Mesodermal cell (in vitro differentiated cells): Measurements from ENCODE around the gene TRERF1.
A peak's percentile ranks its signal among the peaks of the same experiment; 100 is the strongest.

Experiments used
- H3K27ac ChIP-seq: 2 replicates; pipeline ENCODE4 v1.7.0; 2013; ENCODE audit warnings: mild to moderate bottlenecking, low read depth, low read length, moderate library complexity; ENCODE audit not compliant: severe bottlenecking
- H3K36me3 ChIP-seq: 2 replicates; pipeline ENCODE4 v1.7.1; 2013; ENCODE audit warnings: mild to moderate bottlenecking, low read length, moderate library complexity; ENCODE audit not compliant: control insufficient read depth, insufficient read depth
- H3K4me1 ChIP-seq: one replicate; pipeline ENCODE4 v1.7.1; 2013; ENCODE audit warnings: mild to moderate bottlenecking, low read length; ENCODE audit not compliant: insufficient read depth, control insufficient read depth, poor library complexity, severe bottlenecking
- H3K4me3 ChIP-seq: 2 replicates; pipeline ENCODE4 v1.7.0; 2013; ENCODE audit warnings: low read length, control low read depth, mild to moderate bottlenecking; ENCODE audit not compliant: insufficient read depth, poor library complexity, severe bottlenecking; ENCODE audit errors: extremely low read depth
- H3K9me3 ChIP-seq: 2 replicates; pipeline ENCODE4 v1.7.1; 2013; ENCODE audit warnings: mild to moderate bottlenecking, low read length, moderate library complexity; ENCODE audit not compliant: control insufficient read depth
- WGBS, 2 experiments: methylation state at CpG; one replicate each; pipeline ENCODE4 v1.1.5; 2013; ENCODE audit warnings: missing lambda C conversion rate in 2 of 2; ENCODE audit not compliant: insufficient coverage in 2 of 2; 5-methylcytosine and 5-hydroxymethylcytosine counted together

Gene TRERF1

GRCh38 chr6:42229506-42230119 is 222.1 kb downstream of the TRERF1 start:
- Histone ChIP-seq H3K36me3 (peaks cover 3% of the 10 kb centered on the region), H3K9me3 (no peaks in the 10 kb centered on the region), H3K4me3 (no peak overlapping the region), H3K4me1 (peaks cover 19% of the 10 kb centered on the region), H3K27ac (no peak overlapping the region)
- WGBS, 2 experiments = 84 to 100% methylated on average over 2 to 3 of the region's 6 CpGs

GRCh38 chr6:42228305-42228704 is 223.4 kb downstream of the TRERF1 start:
- Histone ChIP-seq H3K4me3 (no peak overlapping the region), H3K9me3 (no peaks in the 10 kb centered on the region), H3K27ac (no peak overlapping the region), H3K4me1 (peaks cover 23% of the 10 kb centered on the region), H3K36me3 (peaks cover 3% of the 10 kb centered on the region)
- WGBS, 2 experiments = 93 to 96% methylated on average over 11 to 14 of the region's 15 CpGs

- Histone ChIP-seq H3K4me1 (peaks cover 23% of the 10 kb centered on the region), H3K4me3 (no peak overlapping the region), H3K9me3 (no peaks in the 10 kb centered on the region), H3K27ac (no peak overlapping the region), H3K36me3 (peaks cover 3% of the 10 kb centered on the region)
- WGBS, 2 experiments = 84 to 92% methylated on average over 5 of the region's 9 CpGs
Measured at GRCh38 chr6:42227173-42227850, 224.4 kb downstream of the TRERF1 start.

GRCh38 chr6:42226645-42227143 is 225.0 kb downstream of the TRERF1 start:
- Histone ChIP-seq H3K27ac (peak overlapping the region; percentile 62), H3K4me3 (no peak overlapping the region), H3K4me1 (peaks cover 23% of the 10 kb centered on the region), H3K9me3 (no peaks in the 10 kb centered on the region), H3K36me3 (peaks cover 3% of the 10 kb centered on the region)
- 63 to 65% methylated on average over 7 of the region's 8 CpGs for WGBS, 2 experiments

- Histone ChIP-seq H3K27ac (peak overlapping the region; percentile 62), H3K9me3 (no peaks in the 10 kb centered on the region), H3K36me3 (peaks cover 3% of the 10 kb centered on the region), H3K4me1 (peaks cover 23% of the 10 kb centered on the region), H3K4me3 (no peak overlapping the region)
- 69 to 86% methylated on average over 1 to 2 of the region's 3 CpGs for WGBS, 2 experiments
Measured at GRCh38 chr6:42226161-42226611, 225.5 kb downstream of the TRERF1 start.

GRCh38 chr6:42225419-42225818 is 226.3 kb downstream of the TRERF1 start:
- H3K36me3 ChIP-seq = peaks cover 3% of the 10 kb centered on the region
- H3K4me3 ChIP-seq = no peak overlapping the region
- no peaks in the 10 kb centered on the region for H3K9me3 ChIP-seq
- 80% methylated on average over 1 of the region's 4 CpGs; no CpG with 5 or more reads in 1 of the 2 experiments for WGBS, 2 experiments
- peaks cover 23% of the 10 kb centered on the region for H3K4me1 ChIP-seq
- no peak overlapping the region for H3K27ac ChIP-seq

- no peak overlapping the region for H3K27ac ChIP-seq
- peaks cover 23% of the 10 kb centered on the region for H3K4me1 ChIP-seq
- peaks cover 3% of the 10 kb centered on the region for H3K36me3 ChIP-seq
- no peaks in the 10 kb centered on the region for H3K9me3 ChIP-seq
- no peak overlapping the region for H3K4me3 ChIP-seq
Measured at GRCh38 chr6:42225029-42225339, 226.7 kb downstream of the TRERF1 start.

- 88 to 93% methylated on average over 7 to 10 of the region's 12 CpGs for WGBS, 2 experiments
- Histone ChIP-seq H3K36me3 (peaks cover 3% of the 10 kb centered on the region), H3K9me3 (no peaks in the 10 kb centered on the region), H3K27ac (no peak overlapping the region), H3K4me3 (no peak overlapping the region), H3K4me1 (peaks cover 23% of the 10 kb centered on the region)
Measured at GRCh38 chr6:42224222-42225028, 227.3 kb downstream of the TRERF1 start.

- Histone ChIP-seq H3K9me3 (no peaks in the 10 kb centered on the region), H3K4me3 (no peak overlapping the region), H3K4me1 (peaks cover 23% of the 10 kb centered on the region), H3K27ac (no peak overlapping the region), H3K36me3 (no peaks in the 10 kb centered on the region)
- 100% methylated on average over 1 of the region's 7 CpGs; no CpG with 5 or more reads in 1 of the 2 experiments for WGBS, 2 experiments
Measured at GRCh38 chr6:42222448-42222847, 229.3 kb downstream of the TRERF1 start.

- no peak overlapping the region for H3K27ac ChIP-seq
- no peaks in the 10 kb centered on the region for H3K9me3 ChIP-seq
- no peaks in the 10 kb centered on the region for H3K36me3 ChIP-seq
- WGBS, 2 experiments = 89 to 100% methylated on average over 1 to 2 of the region's 4 CpGs
- H3K4me3 ChIP-seq = no peak overlapping the region
- H3K4me1 ChIP-seq = peaks cover 15% of the 10 kb centered on the region
Measured at GRCh38 chr6:42221546-42221945, 230.2 kb downstream of the TRERF1 start.
